GM18505 (cell line): Measurements from ENCODE around the gene SH3BP5.
A peak's percentile ranks its signal among the peaks of the same experiment; 100 is the strongest.

ENCODE experiments used
- ATAC-seq: cut with Tn5 transposase; IDR thresholded peaks from one replicate; pipeline ENCODE4 v1.9.1; 2021; ENCODE audit not compliant: unreplicated experiment
- POLR2A ChIP-seq: IDR thresholded peaks from 4 replicates; pipeline ENCODE4 v1.6.1; 2011; ENCODE audit warnings: borderline replicate concordance; ENCODE audit not compliant: insufficient read depth, insufficient read length; ENCODE audit errors: extremely low read depth

Gene SH3BP5

GRCh38 chr3:15339786-15340215, 7.4 kb upstream of the SH3BP5 start:
- no peak for TF ChIP-seq POLR2A
- no peak for ATAC-seq

- no peak for ATAC-seq
- TF ChIP-seq POLR2A: no peak
These were observed 6.6 kb upstream of the SH3BP5 start for GRCh38 chr3:15339001-15339400.

DNA sequence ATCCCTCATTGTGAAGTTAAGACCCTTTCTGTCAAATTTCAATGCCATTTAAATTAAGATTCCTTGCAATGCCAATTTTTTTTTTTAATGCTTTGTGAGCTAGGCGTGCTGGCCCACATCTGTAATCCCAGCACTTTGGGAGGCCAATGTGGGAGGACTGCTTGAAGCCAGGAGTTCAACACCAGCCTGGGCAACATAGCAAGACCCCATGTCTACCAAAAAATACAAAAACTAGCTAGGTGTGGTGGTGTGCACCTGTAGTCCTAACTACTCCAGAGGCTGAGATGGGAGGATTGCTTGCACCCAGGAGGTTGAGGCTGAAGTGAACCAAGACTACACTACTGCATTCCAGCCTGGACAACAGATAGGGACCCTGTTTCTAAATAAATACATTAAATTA, 5.6 kb upstream of the SH3BP5 start:
- TF ChIP-seq POLR2A: no peak
- ATAC-seq: no peak

DNA sequence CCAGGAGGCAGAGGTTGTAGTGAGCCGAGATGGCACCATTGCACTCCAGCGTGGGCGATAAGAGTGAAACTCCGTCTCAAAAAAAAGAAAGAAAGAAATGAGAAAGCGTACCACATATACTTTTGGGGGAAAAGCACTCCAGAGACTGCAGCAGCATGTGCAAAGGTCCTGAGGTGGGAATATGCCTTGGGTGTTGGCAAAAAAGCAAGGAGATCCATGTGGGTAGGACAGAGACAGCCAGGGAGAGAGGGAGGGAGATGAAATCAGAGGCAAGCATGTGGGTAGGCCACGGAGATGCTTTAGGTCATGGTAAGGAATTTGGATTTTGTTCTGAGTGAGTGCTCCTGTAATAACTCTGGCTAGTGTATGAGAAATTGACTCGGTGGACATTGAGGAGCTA, 3.7 kb upstream of the SH3BP5 start:
- no peak for ATAC-seq
- no peak for TF ChIP-seq POLR2A

DNA sequence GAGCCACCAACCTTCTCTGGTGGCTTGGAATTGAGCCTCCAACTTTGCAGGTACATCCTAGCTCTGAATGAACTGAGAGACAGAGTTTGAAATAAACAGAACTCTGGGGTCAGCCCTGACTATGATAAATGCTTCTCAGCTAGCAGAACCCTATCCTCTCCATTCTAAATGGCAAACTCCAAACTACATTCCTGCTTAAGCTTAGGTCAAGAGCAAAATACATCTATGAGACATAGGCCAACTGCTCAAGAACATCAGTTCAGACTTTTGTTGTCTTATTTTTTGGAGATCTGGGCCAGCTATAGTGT, 1.5 kb upstream of the SH3BP5 start:
- no peak for ATAC-seq
- no peak for TF ChIP-seq POLR2A

GRCh38 chr3:15333099-15333955, 941 bp upstream of the SH3BP5 start:
- ATAC-seq: no peak
- no peak for TF ChIP-seq POLR2A

DNA sequence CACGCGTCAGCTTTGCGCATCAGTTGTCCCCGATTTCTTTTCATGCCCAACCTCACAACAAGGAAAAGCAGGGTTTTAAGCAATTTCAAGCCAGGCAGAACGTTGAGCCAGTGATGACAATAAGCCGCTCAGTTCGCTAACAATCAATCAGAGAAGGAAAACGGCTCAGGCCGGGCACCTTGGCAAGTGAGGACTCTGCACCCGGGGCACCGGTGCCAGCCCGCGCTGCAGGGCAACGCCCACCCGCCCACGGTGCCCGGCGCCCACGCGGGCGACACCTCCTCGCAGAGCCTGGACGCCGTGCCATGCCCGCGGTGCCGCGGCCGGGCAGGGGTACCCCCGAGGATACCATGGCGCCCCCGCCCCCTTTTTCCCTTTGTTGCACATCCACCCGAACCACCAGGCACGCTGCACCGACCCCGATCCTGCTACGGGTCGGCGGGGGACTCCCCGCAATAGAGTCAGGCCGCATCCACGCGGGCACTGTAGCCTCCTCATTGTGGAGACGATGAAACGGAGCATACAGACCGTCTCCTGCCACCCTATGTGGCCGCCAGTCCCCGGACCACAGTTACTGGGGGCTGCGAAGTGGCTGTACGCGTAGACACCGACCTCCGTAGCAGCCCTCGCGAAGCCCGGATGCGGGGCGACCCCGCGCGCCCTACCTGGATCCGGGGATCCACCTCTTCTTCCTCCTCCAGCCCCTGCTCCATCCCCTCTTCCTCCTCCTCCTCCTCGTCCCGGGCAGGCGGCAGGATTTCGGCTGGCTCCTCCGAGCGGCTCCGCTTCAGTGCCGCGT, 581 bp downstream of the SH3BP5 start:
- TF ChIP-seq POLR2A: no peak
- ATAC-seq: peak; percentile 35

GRCh38 chr3:15331072-15331605, 1.2 kb downstream of the SH3BP5 start:
- ATAC-seq: no peak
- no peak for TF ChIP-seq POLR2A

DNA sequence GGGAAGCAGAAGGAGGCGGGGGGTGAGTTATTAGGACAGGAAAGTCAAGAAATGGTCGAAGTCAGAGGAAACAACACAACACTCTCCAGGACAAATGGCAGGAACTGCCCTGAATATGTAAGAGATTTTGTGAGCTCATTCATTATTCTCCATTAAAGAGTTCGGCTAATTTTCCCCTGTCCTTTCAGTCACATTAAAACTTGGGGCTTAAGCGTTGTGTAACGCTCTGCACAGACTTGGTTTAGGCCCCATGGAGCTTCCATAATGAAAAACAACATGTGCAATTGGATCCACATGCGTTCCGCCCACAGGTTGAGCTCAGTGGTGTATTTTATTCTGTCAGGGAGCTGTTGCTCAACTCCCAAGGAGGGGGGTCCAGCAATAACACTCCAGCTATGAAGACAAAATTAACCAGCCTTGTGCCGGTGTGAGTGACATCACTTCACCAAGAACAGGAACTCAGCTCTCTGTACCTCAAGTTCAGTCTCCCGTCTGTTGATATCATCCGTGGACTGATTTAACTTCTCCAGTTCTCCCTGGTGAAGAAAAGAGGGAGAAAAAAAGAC, 2.3 kb downstream of the SH3BP5 start:
- TF ChIP-seq POLR2A: no peak
- no peak for ATAC-seq

- no peak for ATAC-seq
- TF ChIP-seq POLR2A: no peak
These were observed 3.1 kb downstream of the SH3BP5 start for GRCh38 chr3:15329046-15330005.

DNA sequence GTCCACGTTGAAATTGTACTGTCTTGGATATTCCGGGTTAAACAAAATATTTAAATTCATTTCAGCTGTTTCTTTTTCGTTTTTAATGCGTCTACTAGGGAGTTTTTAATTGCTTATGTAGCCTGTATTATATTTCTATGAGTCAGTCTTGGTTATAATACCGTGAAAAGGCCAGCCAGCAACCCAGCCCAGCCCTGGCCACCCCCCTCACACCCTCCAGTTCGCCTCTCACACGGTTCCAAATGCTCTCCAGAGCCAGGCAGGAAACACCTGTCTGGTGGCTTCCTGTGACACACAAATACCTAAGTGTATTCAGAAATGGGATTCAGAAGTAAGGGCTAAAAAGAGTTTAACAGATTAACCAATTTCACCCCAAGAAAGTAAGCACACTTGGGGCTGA, 4.4 kb downstream of the SH3BP5 start:
- TF ChIP-seq POLR2A: no peak
- ATAC-seq: no peak

DNA sequence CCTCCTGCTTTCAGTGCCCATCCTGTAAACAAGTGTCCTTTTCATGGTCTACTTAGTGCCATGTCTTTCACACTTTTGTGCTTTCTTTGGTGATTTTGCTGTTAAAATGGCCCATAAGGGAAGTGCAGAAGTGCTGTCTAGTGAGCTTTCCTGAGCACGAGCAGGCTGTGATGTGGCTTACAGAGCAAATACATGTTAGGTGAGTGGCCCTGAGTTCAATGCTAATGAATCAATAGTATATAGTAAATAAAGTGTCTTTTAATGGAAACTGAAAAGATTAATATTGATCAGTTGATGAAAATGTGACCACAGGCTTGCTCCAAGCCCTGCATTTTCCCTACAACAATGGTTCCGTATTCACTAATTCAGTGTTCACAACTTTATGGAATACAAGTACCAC, 5.7 kb downstream of the SH3BP5 start:
- TF ChIP-seq POLR2A: no peak
- no peak for ATAC-seq

- no peak for ATAC-seq
- TF ChIP-seq POLR2A: no peak
These were observed 6.3 kb downstream of the SH3BP5 start for GRCh38 chr3:15326037-15326436.

- ATAC-seq: no peak
- no peak for TF ChIP-seq POLR2A
These were observed 7.2 kb downstream of the SH3BP5 start for GRCh38 chr3:15325228-15325627.
